Suprapubic skin (tissue), 4 donors: Measurements from ENCODE around the gene IQGAP3. TPM values are rescaled to one million over a fixed set of nuclear protein-coding genes. Genes with fewer than 3 reads are reported as not detected.
A peak's percentile ranks its signal among the peaks of the same experiment; 100 is the strongest.

ENCODE experiments used
- DNase-seq, 2 donors: peaks; one replicate each; pipeline ENCODE4 v3.0.0-alpha.2; 2019; ENCODE audit warnings: low spot score in 2 of 2
- H3K27ac ChIP-seq: fragments of 200-600 bp; sonication (generic); one replicate; pipeline ENCODE4 v1.5.1; 2019
- H3K27me3 ChIP-seq: fragments of 200-600 bp; sonication (generic); one replicate; pipeline ENCODE4 v1.5.1; 2019
- H3K36me3 ChIP-seq: fragments of 200-600 bp; sonication (generic); one replicate; pipeline ENCODE4 v1.5.1; 2019
- H3K4me1 ChIP-seq: fragments of 200-600 bp; sonication (generic); one replicate; pipeline ENCODE4 v1.5.1; 2019
- H3K4me3 ChIP-seq: fragments of 200-600 bp; sonication (generic); one replicate; pipeline ENCODE4 v1.5.1; 2019; ENCODE audit warnings: mild to moderate bottlenecking
- H3K9me3 ChIP-seq: fragments of 200-600 bp; sonication (generic); one replicate; pipeline ENCODE4 v1.5.1; 2019
- CTCF ChIP-seq, 2 donors: fragments of 200-600 bp in 1 of 2; fragments of 450-650 bp in 1 of 2; sonication (generic) in 1 of 2; IDR thresholded peaks; one replicate each; pipeline ENCODE4 v1.5.1; 2016 to 2019; ENCODE audit warnings: antibody characterized with exemption in 2 of 2, mild to moderate bottlenecking in 1 of 2, moderate library complexity in 1 of 2
- EP300 ChIP-seq: sonication (generic); formaldehyde crosslinking; IDR thresholded peaks from one replicate; pipeline ENCODE4 v1.6.1; 2017; ENCODE audit warnings: antibody characterized with exemption
- POLR2A ChIP-seq, 2 donors: fragments of 450-650 bp; IDR thresholded peaks; one replicate each; pipeline ENCODE4 v1.6.1; 2017; ENCODE audit warnings: antibody characterized with exemption in 2 of 2, mild to moderate bottlenecking in 2 of 2, moderate library complexity in 2 of 2
- POLR2AphosphoS5 ChIP-seq, 3 donors: sonication (generic); formaldehyde crosslinking; IDR thresholded peaks; one replicate each; pipeline ENCODE4 v1.6.1; 2017; ENCODE audit warnings: antibody characterized with exemption in 3 of 3
- WGBS: methylation state at CpG from one replicate; pipeline ENCODE4 v1.1.5; 2018; 5-methylcytosine and 5-hydroxymethylcytosine counted together
- total RNA-seq, 4 donors: library from RNA; depleted of rRNA; stranded (reverse); fragments of >200 nt; gene quantifications; one replicate each; pipeline ENCODE4 v1.1.0, GENCODE V29; 2016

Gene IQGAP3
- total RNA-seq, 4 donors from 2014 or later: 2.2 to 5.7 (median 4.5) TPM

DNA sequence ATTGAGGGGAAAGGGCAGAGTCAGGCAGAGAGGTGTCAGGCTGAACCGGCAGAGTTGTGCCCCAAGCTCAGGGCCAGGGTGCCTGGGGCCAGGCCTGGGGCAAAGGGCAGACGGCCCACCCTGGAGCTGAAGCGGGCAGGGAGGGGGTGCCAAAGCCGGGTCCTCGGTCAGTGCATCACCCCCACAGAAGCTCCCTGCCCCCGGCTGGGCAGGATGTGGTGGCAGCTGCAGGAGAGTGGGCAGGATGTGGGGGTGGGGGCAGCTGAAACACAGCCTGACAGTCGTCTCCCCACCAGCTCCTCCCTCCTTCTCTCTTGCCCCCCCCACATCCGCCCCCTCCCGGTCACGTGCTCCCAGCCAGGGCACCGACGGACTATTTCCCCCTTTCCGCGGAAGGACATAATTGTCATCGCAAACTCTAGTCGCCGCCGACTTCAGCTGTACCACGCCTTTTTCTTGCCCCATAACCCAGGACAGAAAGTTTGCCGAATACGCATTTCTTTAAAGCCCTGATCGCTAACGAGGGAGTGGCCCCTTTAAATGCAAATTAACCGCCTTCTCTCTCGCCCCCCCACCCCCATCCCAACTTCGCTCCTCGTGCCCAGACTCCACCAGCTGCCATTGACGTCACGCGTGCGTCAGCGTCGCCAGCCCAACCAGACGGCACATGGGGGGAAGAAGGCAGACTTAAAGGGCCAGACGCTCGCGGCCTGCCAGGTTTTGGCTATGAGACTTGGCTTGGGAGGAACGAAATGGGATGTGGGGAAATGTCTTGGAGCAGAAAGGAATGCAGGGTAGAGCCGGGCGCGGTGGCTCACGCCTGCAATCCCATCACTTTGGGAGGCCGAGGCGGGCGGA lies 67.3 kb downstream of the IQGAP3 start:
- 4% methylated on average over 39 of the region's 45 CpGs for WGBS
- Histone ChIP-seq H3K27ac (peak overlapping the region; percentile 100), H3K36me3 (no peaks in the 10 kb centered on the region), H3K27me3 (no peaks in the 10 kb centered on the region), H3K4me3 (peak overlapping the region; percentile 32), H3K4me1 (peaks cover 70% of the 10 kb centered on the region), H3K9me3 (no peaks in the 10 kb centered on the region)
- TF ChIP-seq EP300 (peak; percentile 96), CTCF (IDR thresholded peaks at IDR 0.05) (no peak), POLR2AphosphoS5 (IDR thresholded peaks at IDR 0.05) (peak; percentile 5 to 99 (median 57)), POLR2A (IDR thresholded peaks at IDR 0.05) (peak in 1 of 2 donors; percentile 13)
- DNase-seq: peak; percentile 100

DNA sequence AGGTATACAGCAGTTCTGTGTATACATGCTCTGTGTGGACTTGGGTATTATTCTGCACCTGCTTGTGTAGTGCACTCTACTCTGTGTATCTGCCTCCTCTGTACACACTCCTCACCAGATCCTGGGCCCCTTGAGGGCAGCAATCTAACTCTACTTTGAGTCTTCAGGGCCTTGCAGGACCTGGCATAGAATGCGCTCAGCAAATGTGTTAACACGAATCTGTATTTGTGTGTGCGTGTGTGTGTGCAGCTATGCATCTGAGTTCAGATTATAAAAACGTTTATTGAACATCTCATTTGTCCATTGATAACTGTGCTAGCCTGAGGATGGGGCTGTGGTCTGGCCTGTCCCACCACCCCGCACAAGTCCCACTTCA lies 67.9 kb downstream of the IQGAP3 start:
- peaks cover 64% of the 10 kb centered on the region for H3K4me1 ChIP-seq

GRCh38 chr1:156503698-156504437 lies 68.5 kb downstream of the IQGAP3 start:
- no peak overlapping the region for H3K4me3 ChIP-seq
- no peak for DNase-seq
- TF ChIP-seq POLR2A (IDR thresholded peaks at IDR 0.05) (no peak), POLR2AphosphoS5 (IDR thresholded peaks at IDR 0.05) (no peak), CTCF (IDR thresholded peaks at IDR 0.05) (no peak), EP300 (peak; percentile 20)
- no peaks in the 10 kb centered on the region for H3K36me3 ChIP-seq
- peak overlapping the region; percentile 100 for H3K27ac ChIP-seq
- H3K9me3 ChIP-seq: no peaks in the 10 kb centered on the region
- H3K27me3 ChIP-seq: no peaks in the 10 kb centered on the region
- peaks cover 64% of the 10 kb centered on the region for H3K4me1 ChIP-seq
- 50% methylated on average over 5 of the region's 5 CpGs for WGBS

More for the DNA sequence above, 67.9 kb downstream of the IQGAP3 start:
- H3K9me3 ChIP-seq: no peaks in the 10 kb centered on the region
- H3K4me3 ChIP-seq: peak overlapping the region; percentile 32
- peak overlapping the region; percentile 100 for H3K27ac ChIP-seq
- DNase-seq: no peak
- 15% methylated on average over 5 of the region's 5 CpGs for WGBS
- H3K36me3 ChIP-seq: no peaks in the 10 kb centered on the region
- no peaks in the 10 kb centered on the region for H3K27me3 ChIP-seq
- no peak for TF ChIP-seq EP300
- no peak for TF ChIP-seq POLR2A (IDR thresholded peaks at IDR 0.05)
- no peak for TF ChIP-seq CTCF (IDR thresholded peaks at IDR 0.05)
- no peak for TF ChIP-seq POLR2AphosphoS5 (IDR thresholded peaks at IDR 0.05)

DNA sequence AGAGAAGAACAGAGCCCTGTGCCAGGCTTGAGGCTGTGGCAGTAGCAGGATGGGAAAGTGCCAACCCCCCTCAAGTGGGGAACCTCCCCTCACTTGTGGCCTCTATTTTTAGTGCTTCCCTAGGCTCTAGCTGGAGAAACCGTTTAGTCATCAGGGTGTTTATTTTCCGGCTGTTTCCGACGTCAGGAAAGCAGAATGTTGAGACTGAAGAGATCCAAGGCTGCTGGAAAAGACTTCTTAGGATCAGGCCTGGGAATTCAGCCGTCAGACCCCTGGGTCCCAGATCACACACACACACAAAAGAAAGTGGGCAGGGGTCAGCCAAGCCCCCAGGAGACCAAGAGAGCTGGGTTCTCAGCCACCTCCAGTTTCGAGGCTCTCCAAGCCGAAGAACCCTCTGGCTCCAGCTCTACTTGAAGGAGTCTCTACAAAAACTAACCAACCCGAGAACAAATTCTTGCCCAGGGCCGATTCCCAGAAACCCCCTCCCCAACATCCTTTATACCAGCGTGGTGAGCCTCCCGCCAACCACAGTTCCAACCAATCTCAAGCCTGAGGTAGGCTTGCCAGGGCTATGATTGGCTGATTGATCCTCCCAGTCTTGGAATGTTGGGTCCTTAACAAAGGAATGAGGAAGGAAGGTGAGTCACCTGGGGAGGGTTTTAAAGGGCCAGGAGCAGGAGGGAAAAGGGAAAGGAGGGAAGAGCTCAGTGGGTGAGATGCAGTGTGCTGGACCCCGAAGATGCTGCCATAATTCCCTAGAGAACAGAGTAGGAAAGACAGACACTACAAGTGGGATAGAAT lies 69.3 kb downstream of the IQGAP3 start:
- H3K36me3 ChIP-seq: no peaks in the 10 kb centered on the region
- H3K27ac ChIP-seq: peak overlapping the region; percentile 100
- TF ChIP-seq CTCF (IDR thresholded peaks at IDR 0.05) (no peak), POLR2AphosphoS5 (IDR thresholded peaks at IDR 0.05) (peak in 2 of 3 donors; percentile 16 to 83), POLR2A (IDR thresholded peaks at IDR 0.05) (peak in 1 of 2 donors; percentile 13), EP300 (peak; percentile 34)
- 11% methylated on average over 12 of the region's 12 CpGs for WGBS
- H3K4me3 ChIP-seq: peak overlapping the region; percentile 23
- no peaks in the 10 kb centered on the region for H3K9me3 ChIP-seq
- no peaks in the 10 kb centered on the region for H3K27me3 ChIP-seq
- H3K4me1 ChIP-seq: peaks cover 64% of the 10 kb centered on the region
- peak in 1 of 2 donors; percentile 88 for DNase-seq
